GM18951 (cell line): ENCODE results near the gene NBEA.

Experiments used
- POLR2A ChIP-seq: IDR thresholded peaks from 4 replicates; pipeline ENCODE4 v1.6.1; 2011; ENCODE audit warnings: mild to moderate bottlenecking; ENCODE audit not compliant: insufficient read length, insufficient read depth; ENCODE audit errors: extremely low read depth
- in situ Hi-C: fragments of 300-500 bp; cut with MboI; formaldehyde crosslinking; loops from one replicate; pipeline ENCODE4 v1.12.0; 2022; ENCODE audit warnings: low sequenced_read_pairs, mixed read lengths, inconsistent platforms; ENCODE audit not compliant: unreplicated experiment

Gene NBEA

GRCh38 chr13:35597451-35597850 is 655.4 kb downstream of the NBEA start:
- in situ Hi-C loops: no loop called here
- no peak for TF ChIP-seq POLR2A

GRCh38 chr13:35598233-35598632 is 656.2 kb downstream of the NBEA start:
- TF ChIP-seq POLR2A: no peak
- in situ Hi-C loops: no loop called here

GRCh38 chr13:35598790-35599369 is 656.8 kb downstream of the NBEA start:
- in situ Hi-C loops: no loop called here
- no peak for TF ChIP-seq POLR2A

GRCh38 chr13:35599384-35599783 is 657.3 kb downstream of the NBEA start:
- TF ChIP-seq POLR2A: no peak
- in situ Hi-C loops: no loop called here

- in situ Hi-C loops: no loop called here
- TF ChIP-seq POLR2A: no peak
Measured at GRCh38 chr13:35600137-35600536, 658.1 kb downstream of the NBEA start.

- no peak for TF ChIP-seq POLR2A
- in situ Hi-C loops: no loop called here
Measured at GRCh38 chr13:35603593-35604285, 661.7 kb downstream of the NBEA start.

- no peak for TF ChIP-seq POLR2A
- in situ Hi-C loops: no loop called here
Measured at GRCh38 chr13:35614666-35615065, 672.6 kb downstream of the NBEA start.

GRCh38 chr13:35617420-35617819 is 675.4 kb downstream of the NBEA start:
- in situ Hi-C loops: no loop called here
- TF ChIP-seq POLR2A: no peak

GRCh38 chr13:35618565-35619083 is 676.6 kb downstream of the NBEA start:
- in situ Hi-C loops: no loop called here

GRCh38 chr13:35621989-35622388 is 679.9 kb downstream of the NBEA start:
- no peak for TF ChIP-seq POLR2A
- in situ Hi-C loops: no loop called here

More at GRCh38 chr13:35618565-35619083, 676.6 kb downstream of the NBEA start:
- TF ChIP-seq POLR2A: no peak

- in situ Hi-C loops: no loop called here
- no peak for TF ChIP-seq POLR2A
Measured at GRCh38 chr13:35629026-35629425, 687.0 kb downstream of the NBEA start.

GRCh38 chr13:35630551-35631275 is 688.6 kb downstream of the NBEA start:
- TF ChIP-seq POLR2A: no peak
- in situ Hi-C loops: no loop called here

- no peak for TF ChIP-seq POLR2A
- in situ Hi-C loops: no loop called here
Measured at GRCh38 chr13:35631666-35632065, 689.6 kb downstream of the NBEA start.

- TF ChIP-seq POLR2A: no peak
- in situ Hi-C loops: no loop called here
Measured at GRCh38 chr13:35643625-35644024, 701.6 kb downstream of the NBEA start.
